Body of pancreas (tissue), 4 donors: ENCODE data around the gene TBC1D22B. TPM values are rescaled to one million over a fixed set of nuclear protein-coding genes. Genes with fewer than 3 reads are reported as not detected.

Experiments
- ATAC-seq: fragments of 150-250 bp; one replicate; pipeline ENCODE4 v1.9.1; 2016
- DNase-seq, 4 donors: peaks; one replicate each; pipeline ENCODE4 v3.0.0-alpha.2; 2019
- H3K27ac ChIP-seq, 4 donors: fragments of 200-600 bp; sonication (generic); 1 replicate in 3 of 4; 2 replicates in 1 of 4; pipeline versions ENCODE4 v1.5.1 to v1.6.1; 2016 to 2019; ENCODE audit warnings: mild to moderate bottlenecking in 1 of 4, mixed read lengths in 1 of 4, moderate library complexity in 1 of 4
- H3K27me3 ChIP-seq, 2 donors: fragments of 200-600 bp; sonication (generic); one replicate each; pipeline ENCODE4 v1.6.0; 2016; ENCODE audit warnings: mild to moderate bottlenecking in 1 of 2
- H3K36me3 ChIP-seq, 2 donors: fragments of 200-600 bp; sonication (generic); replicated peaks in 1 of 2; 2 replicates each; pipeline ENCODE4 v1.5.1; 2016; ENCODE audit warnings: low read depth in 2 of 2; ENCODE audit not compliant: insufficient read depth in 1 of 2
- H3K4me1 ChIP-seq: fragments of 200-600 bp; sonication (generic); one replicate; pipeline ENCODE4 v1.6.0; 2016
- H3K4me3 ChIP-seq, 2 donors: fragments of 200-600 bp; sonication (generic); 1 replicate in 1 of 2; 2 replicates in 1 of 2; pipeline ENCODE4 v1.5.1; 2016 to 2019
- H3K9me3 ChIP-seq, 3 donors: fragments of 200-600 bp; sonication (generic); 1 replicate in 2 of 3; 2 replicates in 1 of 3; pipeline ENCODE4 v1.5.1; 2016
- CTCF ChIP-seq, 7 experiments: fragments of 450-650 bp in 4 of 7; fragments of 200-600 bp in 3 of 7; sonication (generic) in 3 of 7; IDR thresholded peaks; one replicate each; pipeline ENCODE4 v1.5.1; 2016 to 2019; ENCODE audit warnings: antibody characterized with exemption in 7 of 7
- POLR2A ChIP-seq, 3 donors: fragments of 450-650 bp; IDR thresholded peaks; one replicate each; pipeline ENCODE4 v1.6.1; 2016; ENCODE audit warnings: antibody characterized with exemption in 3 of 3, mild to moderate bottlenecking in 2 of 3
- WGBS, 2 donors: methylation state at CpG; one replicate each; pipeline ENCODE4 v1.1.5; 2017; 5-methylcytosine and 5-hydroxymethylcytosine counted together
- intact Hi-C: fragments of 100-400 bp; cut with DNase I; formaldehyde crosslinking; loops from one replicate; pipeline ENCODE4 v1.15.1; 2023
- total RNA-seq, 2 donors: library from RNA; depleted of rRNA; stranded (reverse); fragments of >200 nt; gene quantifications; one replicate each; pipeline ENCODE4 v1.1.0, GENCODE V29; 2016

Gene TBC1D22B
- total RNA-seq, 2 donors from 2014 or later = 8.0 to 8.2 TPM

GRCh38 chr6:37315157-37315515 lies 57.6 kb downstream of the TBC1D22B start:
- no peak for TF ChIP-seq POLR2A (IDR thresholded peaks at IDR 0.05)
- no peak for TF ChIP-seq CTCF (IDR thresholded peaks at IDR 0.05)
- Histone ChIP-seq H3K36me3 (peaks cover 6 to 14% of the 10 kb centered on the region in 2 donors), H3K27me3 (no peaks in the 10 kb centered on the region), H3K4me1 (no peaks in the 10 kb centered on the region), H3K9me3 (no peaks in the 10 kb centered on the region), H3K4me3 (no peak overlapping the region), H3K27ac (no peak overlapping the region)
- intact Hi-C loops = no loop called here
- ATAC-seq = no peak
- 85 to 86% methylated on average over 7 of the region's 7 CpGs for WGBS, 2 donors
- no peak for DNase-seq

GRCh38 chr6:37316071-37316470 lies 58.5 kb downstream of the TBC1D22B start:
- H3K9me3 ChIP-seq = no peaks in the 10 kb centered on the region
- 93 to 98% methylated on average over 6 to 7 of the region's 7 CpGs for WGBS, 2 donors
- ATAC-seq = no peak
- no peak overlapping the region for H3K27ac ChIP-seq
- no peak overlapping the region for H3K4me3 ChIP-seq
- DNase-seq = no peak
- no peak for TF ChIP-seq CTCF (IDR thresholded peaks at IDR 0.05)
- intact Hi-C loops = no loop called here
- no peaks in the 10 kb centered on the region for H3K27me3 ChIP-seq
- peaks cover 6 to 14% of the 10 kb centered on the region in 2 donors for H3K36me3 ChIP-seq
- H3K4me1 ChIP-seq = no peaks in the 10 kb centered on the region

- ATAC-seq = no peak
- TF ChIP-seq CTCF (IDR thresholded peaks at IDR 0.05) (no peak), POLR2A (IDR thresholded peaks at IDR 0.05) (no peak)
- 83 to 84% methylated on average over 5 of the region's 5 CpGs for WGBS, 2 donors
Measured at GRCh38 chr6:37317312-37318038, 59.9 kb downstream of the TBC1D22B start.

GRCh38 chr6:37319156-37319555 lies 61.6 kb downstream of the TBC1D22B start:
- TF ChIP-seq POLR2A (IDR thresholded peaks at IDR 0.05) (no peak), CTCF (IDR thresholded peaks at IDR 0.05) (no peak)
- no peaks in the 10 kb centered on the region for H3K27me3 ChIP-seq
- WGBS, 2 donors = 81 to 83% methylated on average over 3 of the region's 3 CpGs
- no peak for DNase-seq
- intact Hi-C loops = no loop called here
- no peak overlapping the region for H3K27ac ChIP-seq
- no peaks in the 10 kb centered on the region for H3K9me3 ChIP-seq
- ATAC-seq = no peak
- H3K36me3 ChIP-seq = peaks cover 6 to 7% of the 10 kb centered on the region in 2 donors
- H3K4me1 ChIP-seq = no peaks in the 10 kb centered on the region
- no peak overlapping the region for H3K4me3 ChIP-seq

More at GRCh38 chr6:37317312-37318038, 59.9 kb downstream of the TBC1D22B start:
- Histone ChIP-seq H3K9me3 (no peaks in the 10 kb centered on the region), H3K4me3 (no peak overlapping the region), H3K36me3 (peaks cover 6 to 14% of the 10 kb centered on the region in 2 donors), H3K27me3 (no peaks in the 10 kb centered on the region), H3K4me1 (no peaks in the 10 kb centered on the region), H3K27ac (no peak overlapping the region)
- no peak for DNase-seq
- intact Hi-C loops = no loop called here
